Activated T-cell treated with anti-CD3 and anti-CD28 coated beads for 48 hours (primary cell): Measurements from ENCODE around the gene CDH23.

Experiments used
- DNase-seq: peaks from one replicate; pipeline ENCODE4 v3.0.0-alpha.2; 2020; ENCODE audit warnings: low read depth

The CDH23 gene

GRCh38 chr10:71370031-71370430, 26.7 kb upstream of the CDH23 start:
- no peak for DNase-seq

GRCh38 chr10:71371750-71372166, 25.0 kb upstream of the CDH23 start:
- DNase-seq, result no peak

GRCh38 chr10:71372882-71373495, 23.7 kb upstream of the CDH23 start:
- DNase-seq, result no peak

- no peak for DNase-seq
Measured at GRCh38 chr10:71374481-71375233, 22.1 kb upstream of the CDH23 start.

- no peak for DNase-seq
Measured at GRCh38 chr10:71375952-71376351, 20.8 kb upstream of the CDH23 start.

GRCh38 chr10:71378336-71379117, 18.2 kb upstream of the CDH23 start:
- DNase-seq, result no peak

- DNase-seq, result no peak
Measured at GRCh38 chr10:71379118-71379766, 17.5 kb upstream of the CDH23 start.

- no peak for DNase-seq
Measured at GRCh38 chr10:71380841-71381240, 15.9 kb upstream of the CDH23 start.

- no peak for DNase-seq
Measured at GRCh38 chr10:71381611-71382010, 15.1 kb upstream of the CDH23 start.

- DNase-seq, result no peak
Measured at GRCh38 chr10:71382028-71382427, 14.7 kb upstream of the CDH23 start.

- DNase-seq, result no peak
Measured at GRCh38 chr10:71382757-71383156, 14.0 kb upstream of the CDH23 start.

GRCh38 chr10:71383972-71384687, 12.6 kb upstream of the CDH23 start:
- DNase-seq, result peak; percentile 69

GRCh38 chr10:71388171-71388570, 8.5 kb upstream of the CDH23 start:
- DNase-seq, result no peak

GRCh38 chr10:71388583-71389310, 8.0 kb upstream of the CDH23 start:
- no peak for DNase-seq

- DNase-seq, result no peak
Measured at GRCh38 chr10:71389768-71390460, 6.8 kb upstream of the CDH23 start.

GRCh38 chr10:71390461-71390835, 6.3 kb upstream of the CDH23 start:
- DNase-seq, result no peak

GRCh38 chr10:71390921-71391690, 5.6 kb upstream of the CDH23 start:
- no peak for DNase-seq

- DNase-seq, result no peak
Measured at GRCh38 chr10:71391701-71392100, 5.0 kb upstream of the CDH23 start.

GRCh38 chr10:71392292-71392691, 4.4 kb upstream of the CDH23 start:
- DNase-seq, result no peak
